SK-N-SH treated with all-trans-retinoic acid at 6 μM for 48 hours (cell line): ENCODE results near the gene ABHD11.

Experiments used
- ATAC-seq: fragments of 200-7000 bp; cut with Tn5 transposase; 3 replicates; pipeline ENCODE4 v1.9.1; 2020; ENCODE audit warnings: mild to moderate bottlenecking, moderate library complexity
- ARNTL ChIP-seq: fragments of 450-650 bp; formaldehyde crosslinking; IDR thresholded peaks from 2 replicates; pipeline ENCODE4 v1.5.0; 2020; ENCODE audit warnings: low read depth, mild to moderate bottlenecking, moderate library complexity, borderline replicate concordance
- BACH2 ChIP-seq: fragments of 250-450 bp; sonication (Bioruptor Pico); IDR thresholded peaks from 2 replicates; pipeline ENCODE4 v1.9.0; 2021; ENCODE audit warnings: mild to moderate bottlenecking, borderline replicate concordance
- CSDC2 ChIP-seq: fragments of 250-450 bp; sonication (Bioruptor Pico); IDR thresholded peaks from 2 replicates; pipeline ENCODE4 v1.5.0; 2020; ENCODE audit warnings: mild to moderate bottlenecking, moderate library complexity
- GLIS3 ChIP-seq: fragments of 250-450 bp; sonication (Bioruptor Pico); IDR thresholded peaks from 2 replicates; pipeline ENCODE4 v1.5.0; 2020; ENCODE audit warnings: mild to moderate bottlenecking, moderate library complexity
- ISL1 ChIP-seq: fragments of 250-450 bp; sonication (Bioruptor Pico); IDR thresholded peaks from 2 replicates; pipeline ENCODE4 v2.1.2; 2022; ENCODE audit warnings: mild to moderate bottlenecking, moderate library complexity
- OSR1 ChIP-seq: fragments of 250-450 bp; sonication (Bioruptor Pico); IDR thresholded peaks from 2 replicates; pipeline ENCODE4 v1.8.0; 2022; ENCODE audit warnings: moderate library complexity, mild to moderate bottlenecking, inconsistent platforms
- POU6F1 ChIP-seq: fragments of 250-450 bp; sonication (Bioruptor Pico); IDR thresholded peaks from 2 replicates; pipeline ENCODE4 v1.8.0; 2021; ENCODE audit warnings: low read depth, mild to moderate bottlenecking, moderate library complexity, borderline replicate concordance
- RARB ChIP-seq: fragments of 250-450 bp; sonication (Bioruptor Pico); IDR thresholded peaks from 2 replicates; pipeline ENCODE4 v1.8.0; 2021; ENCODE audit warnings: mild to moderate bottlenecking, moderate library complexity
- SNAI2 ChIP-seq: fragments of 250-450 bp; sonication (Bioruptor Pico); IDR thresholded peaks from 2 replicates; pipeline ENCODE4 v1.5.0; 2020; ENCODE audit warnings: mild to moderate bottlenecking, moderate library complexity
- TCF4 ChIP-seq: fragments of 250-450 bp; sonication (Bioruptor Pico); IDR thresholded peaks from 2 replicates; pipeline ENCODE4 v1.8.0; 2021; ENCODE audit warnings: mild to moderate bottlenecking, moderate library complexity, borderline replicate concordance
- TOX ChIP-seq: fragments of 250-450 bp; sonication (Bioruptor Pico); IDR thresholded peaks from 2 replicates; pipeline ENCODE4 v1.8.0; 2021; ENCODE audit warnings: mild to moderate bottlenecking, moderate library complexity, borderline replicate concordance
- ZC3H10 ChIP-seq: fragments of 250-450 bp; sonication (Bioruptor Pico); IDR thresholded peaks from 2 replicates; pipeline ENCODE4 v1.5.1; 2021; ENCODE audit warnings: mild to moderate bottlenecking, moderate library complexity
- ZFP3 ChIP-seq: fragments of 250-450 bp; sonication (Bioruptor Pico); IDR thresholded peaks from 2 replicates; pipeline ENCODE4 v1.5.0; 2020; ENCODE audit warnings: mild to moderate bottlenecking, moderate library complexity
- ZFP30 ChIP-seq: fragments of 450-650 bp; formaldehyde crosslinking; IDR thresholded peaks from 2 replicates; pipeline ENCODE4 v1.5.0; 2022; ENCODE audit warnings: mild to moderate bottlenecking, moderate library complexity
- ZNF565 ChIP-seq: fragments of 450-650 bp; formaldehyde crosslinking; conservative IDR thresholded peaks from 2 replicates; pipeline ENCODE4 v1.5.0; 2020; ENCODE audit warnings: low read depth, mild to moderate bottlenecking, moderate library complexity
- ZNF70 ChIP-seq: fragments of 450-650 bp; formaldehyde crosslinking; IDR thresholded peaks from 2 replicates; pipeline ENCODE4 v1.5.0; 2020; ENCODE audit warnings: mild to moderate bottlenecking, moderate library complexity
- ZNF8 ChIP-seq: fragments of 450-650 bp; formaldehyde crosslinking; IDR thresholded peaks from 2 replicates; pipeline ENCODE4 v1.5.0; 2020; ENCODE audit warnings: mild to moderate bottlenecking, moderate library complexity
- TF ChIP-seq, protein P1 (sequence below): fragments of 250-450 bp; sonication (Bioruptor Pico); IDR thresholded peaks from 2 replicates; pipeline ENCODE4 v1.5.0; 2020; ENCODE audit warnings: mild to moderate bottlenecking, moderate library complexity
- TF ChIP-seq, protein P2 (sequence below): fragments of 250-450 bp; sonication (Bioruptor Pico); IDR thresholded peaks from 2 replicates; pipeline ENCODE4 v1.5.1; 2020; ENCODE audit warnings: low read depth, mild to moderate bottlenecking, moderate library complexity
- TF ChIP-seq, protein P3 (sequence below): fragments of 250-450 bp; sonication (Bioruptor Pico); IDR thresholded peaks from 2 replicates; pipeline ENCODE4 v1.5.1; 2021; ENCODE audit warnings: mild to moderate bottlenecking, moderate library complexity
- TF ChIP-seq, protein P4 (sequence below): fragments of 250-450 bp; sonication (Bioruptor Pico); IDR thresholded peaks from 2 replicates; pipeline ENCODE4 v1.8.0; 2020; ENCODE audit warnings: mild to moderate bottlenecking, moderate library complexity, borderline replicate concordance

Gene ABHD11

GRCh38 chr7:73730485-73730884, 8.1 kb downstream of the ABHD11 start (continued):
- TF ChIP-seq, protein P1, sequence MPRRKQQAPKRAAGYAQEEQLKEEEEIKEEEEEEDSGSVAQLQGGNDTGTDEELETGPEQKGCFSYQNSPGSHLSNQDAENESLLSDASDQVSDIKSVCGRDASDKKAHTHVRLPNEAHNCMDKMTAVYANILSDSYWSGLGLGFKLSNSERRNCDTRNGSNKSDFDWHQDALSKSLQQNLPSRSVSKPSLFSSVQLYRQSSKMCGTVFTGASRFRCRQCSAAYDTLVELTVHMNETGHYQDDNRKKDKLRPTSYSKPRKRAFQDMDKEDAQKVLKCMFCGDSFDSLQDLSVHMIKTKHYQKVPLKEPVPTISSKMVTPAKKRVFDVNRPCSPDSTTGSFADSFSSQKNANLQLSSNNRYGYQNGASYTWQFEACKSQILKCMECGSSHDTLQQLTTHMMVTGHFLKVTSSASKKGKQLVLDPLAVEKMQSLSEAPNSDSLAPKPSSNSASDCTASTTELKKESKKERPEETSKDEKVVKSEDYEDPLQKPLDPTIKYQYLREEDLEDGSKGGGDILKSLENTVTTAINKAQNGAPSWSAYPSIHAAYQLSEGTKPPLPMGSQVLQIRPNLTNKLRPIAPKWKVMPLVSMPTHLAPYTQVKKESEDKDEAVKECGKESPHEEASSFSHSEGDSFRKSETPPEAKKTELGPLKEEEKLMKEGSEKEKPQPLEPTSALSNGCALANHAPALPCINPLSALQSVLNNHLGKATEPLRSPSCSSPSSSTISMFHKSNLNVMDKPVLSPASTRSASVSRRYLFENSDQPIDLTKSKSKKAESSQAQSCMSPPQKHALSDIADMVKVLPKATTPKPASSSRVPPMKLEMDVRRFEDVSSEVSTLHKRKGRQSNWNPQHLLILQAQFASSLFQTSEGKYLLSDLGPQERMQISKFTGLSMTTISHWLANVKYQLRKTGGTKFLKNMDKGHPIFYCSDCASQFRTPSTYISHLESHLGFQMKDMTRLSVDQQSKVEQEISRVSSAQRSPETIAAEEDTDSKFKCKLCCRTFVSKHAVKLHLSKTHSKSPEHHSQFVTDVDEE: no peak

- ATAC-seq: no peak
- TF ChIP-seq BACH2 (CRISPR knock-in tag) (no peak), ARNTL (CRISPR knock-in tag) (no peak), ZNF565 (CRISPR knock-in tag) (no peak), OSR1 (CRISPR knock-in tag) (no peak), ZFP30 (CRISPR knock-in tag) (no peak), ZFP3 (CRISPR knock-in tag) (no peak), ISL1 (no peak), RARB (CRISPR knock-in tag) (no peak), ZC3H10 (CRISPR knock-in tag) (no peak), GLIS3 (CRISPR knock-in tag) (no peak), TOX (no peak), TCF4 (no peak), POU6F1 (CRISPR knock-in tag) (no peak), SNAI2 (CRISPR knock-in tag) (no peak), CSDC2 (CRISPR knock-in tag) (no peak), ZNF8 (CRISPR knock-in tag) (no peak)
- TF ChIP-seq, protein P1: no peak
- TF ChIP-seq, protein P2, sequence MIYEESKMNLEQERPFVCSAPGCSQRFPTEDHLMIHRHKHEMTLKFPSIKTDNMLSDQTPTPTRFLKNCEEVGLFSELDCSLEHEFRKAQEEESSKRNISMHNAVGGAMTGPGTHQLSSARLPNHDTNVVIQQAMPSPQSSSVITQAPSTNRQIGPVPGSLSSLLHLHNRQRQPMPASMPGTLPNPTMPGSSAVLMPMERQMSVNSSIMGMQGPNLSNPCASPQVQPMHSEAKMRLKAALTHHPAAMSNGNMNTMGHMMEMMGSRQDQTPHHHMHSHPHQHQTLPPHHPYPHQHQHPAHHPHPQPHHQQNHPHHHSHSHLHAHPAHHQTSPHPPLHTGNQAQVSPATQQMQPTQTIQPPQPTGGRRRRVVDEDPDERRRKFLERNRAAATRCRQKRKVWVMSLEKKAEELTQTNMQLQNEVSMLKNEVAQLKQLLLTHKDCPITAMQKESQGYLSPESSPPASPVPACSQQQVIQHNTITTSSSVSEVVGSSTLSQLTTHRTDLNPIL: no peak
- TF ChIP-seq, protein P3, sequence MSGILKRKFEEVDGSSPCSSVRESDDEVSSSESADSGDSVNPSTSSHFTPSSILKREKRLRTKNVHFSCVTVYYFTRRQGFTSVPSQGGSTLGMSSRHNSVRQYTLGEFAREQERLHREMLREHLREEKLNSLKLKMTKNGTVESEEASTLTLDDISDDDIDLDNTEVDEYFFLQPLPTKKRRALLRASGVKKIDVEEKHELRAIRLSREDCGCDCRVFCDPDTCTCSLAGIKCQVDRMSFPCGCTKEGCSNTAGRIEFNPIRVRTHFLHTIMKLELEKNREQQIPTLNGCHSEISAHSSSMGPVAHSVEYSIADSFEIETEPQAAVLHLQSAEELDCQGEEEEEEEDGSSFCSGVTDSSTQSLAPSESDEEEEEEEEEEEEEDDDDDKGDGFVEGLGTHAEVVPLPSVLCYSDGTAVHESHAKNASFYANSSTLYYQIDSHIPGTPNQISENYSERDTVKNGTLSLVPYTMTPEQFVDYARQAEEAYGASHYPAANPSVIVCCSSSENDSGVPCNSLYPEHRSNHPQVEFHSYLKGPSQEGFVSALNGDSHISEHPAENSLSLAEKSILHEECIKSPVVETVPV: no peak
Observed at GRCh38 chr7:73728551-73728950, 10.1 kb downstream of the ABHD11 start.

DNA sequence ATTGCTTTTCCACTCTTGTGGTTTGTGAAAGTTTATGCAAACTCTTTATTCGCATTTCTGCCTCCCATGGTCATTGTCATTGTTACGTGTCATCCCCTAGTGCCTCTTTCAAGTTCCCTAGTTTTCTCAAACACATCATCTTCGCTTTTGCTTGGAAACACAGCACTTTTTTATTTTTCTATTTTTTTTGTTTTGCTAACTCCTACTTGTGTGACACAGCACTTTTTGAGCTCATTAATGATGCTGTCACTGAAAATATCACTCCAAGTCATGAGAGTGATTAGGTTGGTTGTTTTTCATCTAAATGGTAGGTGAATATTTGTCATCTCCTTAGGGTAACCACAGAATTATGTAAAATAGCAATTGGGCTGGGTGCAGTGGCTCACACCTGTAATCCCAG, 10.7 kb downstream of the ABHD11 start:
- TF ChIP-seq, protein P1: no peak
- TF ChIP-seq, protein P2: no peak
- TF ChIP-seq ZFP30 (CRISPR knock-in tag) (no peak), GLIS3 (CRISPR knock-in tag) (no peak), ZNF70 (CRISPR knock-in tag) (no peak), OSR1 (CRISPR knock-in tag) (no peak), ZNF565 (CRISPR knock-in tag) (no peak), SNAI2 (CRISPR knock-in tag) (no peak)
- TF ChIP-seq, protein P4, sequence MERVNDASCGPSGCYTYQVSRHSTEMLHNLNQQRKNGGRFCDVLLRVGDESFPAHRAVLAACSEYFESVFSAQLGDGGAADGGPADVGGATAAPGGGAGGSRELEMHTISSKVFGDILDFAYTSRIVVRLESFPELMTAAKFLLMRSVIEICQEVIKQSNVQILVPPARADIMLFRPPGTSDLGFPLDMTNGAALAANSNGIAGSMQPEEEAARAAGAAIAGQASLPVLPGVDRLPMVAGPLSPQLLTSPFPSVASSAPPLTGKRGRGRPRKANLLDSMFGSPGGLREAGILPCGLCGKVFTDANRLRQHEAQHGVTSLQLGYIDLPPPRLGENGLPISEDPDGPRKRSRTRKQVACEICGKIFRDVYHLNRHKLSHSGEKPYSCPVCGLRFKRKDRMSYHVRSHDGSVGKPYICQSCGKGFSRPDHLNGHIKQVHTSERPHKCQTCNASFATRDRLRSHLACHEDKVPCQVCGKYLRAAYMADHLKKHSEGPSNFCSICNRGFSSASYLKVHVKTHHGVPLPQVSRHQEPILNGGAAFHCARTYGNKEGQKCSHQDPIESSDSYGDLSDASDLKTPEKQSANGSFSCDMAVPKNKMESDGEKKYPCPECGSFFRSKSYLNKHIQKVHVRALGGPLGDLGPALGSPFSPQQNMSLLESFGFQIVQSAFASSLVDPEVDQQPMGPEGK (CRISPR knock-in tag): no peak

More for the DNA sequence above, 10.7 kb downstream of the ABHD11 start:
- ATAC-seq: no peak
